Measurements from ENCODE around the gene OTUB1.

The OTUB1 gene

DNA sequence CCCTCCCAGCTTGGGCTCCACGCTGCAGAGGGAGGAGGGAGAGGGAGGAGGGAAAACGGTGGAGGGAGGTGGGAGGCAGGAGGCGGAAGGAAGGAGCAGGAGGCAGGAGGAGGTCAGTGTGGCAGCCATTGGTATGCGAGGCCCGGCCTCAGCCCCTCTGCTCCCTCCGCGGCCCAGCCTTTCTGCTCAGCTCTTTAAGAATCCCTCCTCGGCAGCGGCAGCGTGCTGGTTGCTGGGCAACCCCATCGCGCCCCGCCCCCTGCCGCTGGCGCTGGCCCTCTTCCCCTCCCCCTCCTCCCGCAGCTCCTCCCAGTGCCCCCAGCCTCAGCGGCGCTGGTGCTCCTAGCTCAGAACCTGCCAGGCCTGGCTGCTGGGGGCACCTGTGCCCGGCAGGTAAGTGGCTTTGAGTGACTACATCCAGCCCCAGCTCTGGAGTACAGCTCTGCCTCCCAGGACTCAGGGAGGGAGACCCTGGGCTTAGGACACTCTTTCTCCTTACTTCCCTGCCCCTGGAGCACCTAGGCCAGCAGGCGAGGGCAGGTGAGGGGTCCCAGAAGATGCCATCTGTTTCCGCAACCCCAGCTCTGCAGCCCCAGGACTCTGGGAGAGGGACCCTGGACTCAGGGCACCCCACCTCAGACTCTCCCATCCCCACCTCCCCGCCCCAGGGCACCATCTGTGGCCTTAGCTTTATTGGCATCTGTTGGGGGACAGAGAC lies 42.3 kb downstream of the OTUB1 start:
- DNase-seq (ENCODE audit: low spot score) (no peak), ATAC-seq (ENCODE audit: low read depth) (0 out of 3 replicates have a peak, but pooled peaks have one; percentile 21)
- TF ChIP-seq, protein P1, sequence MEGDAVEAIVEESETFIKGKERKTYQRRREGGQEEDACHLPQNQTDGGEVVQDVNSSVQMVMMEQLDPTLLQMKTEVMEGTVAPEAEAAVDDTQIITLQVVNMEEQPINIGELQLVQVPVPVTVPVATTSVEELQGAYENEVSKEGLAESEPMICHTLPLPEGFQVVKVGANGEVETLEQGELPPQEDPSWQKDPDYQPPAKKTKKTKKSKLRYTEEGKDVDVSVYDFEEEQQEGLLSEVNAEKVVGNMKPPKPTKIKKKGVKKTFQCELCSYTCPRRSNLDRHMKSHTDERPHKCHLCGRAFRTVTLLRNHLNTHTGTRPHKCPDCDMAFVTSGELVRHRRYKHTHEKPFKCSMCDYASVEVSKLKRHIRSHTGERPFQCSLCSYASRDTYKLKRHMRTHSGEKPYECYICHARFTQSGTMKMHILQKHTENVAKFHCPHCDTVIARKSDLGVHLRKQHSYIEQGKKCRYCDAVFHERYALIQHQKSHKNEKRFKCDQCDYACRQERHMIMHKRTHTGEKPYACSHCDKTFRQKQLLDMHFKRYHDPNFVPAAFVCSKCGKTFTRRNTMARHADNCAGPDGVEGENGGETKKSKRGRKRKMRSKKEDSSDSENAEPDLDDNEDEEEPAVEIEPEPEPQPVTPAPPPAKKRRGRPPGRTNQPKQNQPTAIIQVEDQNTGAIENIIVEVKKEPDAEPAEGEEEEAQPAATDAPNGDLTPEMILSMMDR (IDR thresholded peaks at IDR 0.05; ENCODE audit: poor library complexity, severe bottlenecking): no peak
- Histone ChIP-seq H3K4me3 (ENCODE audit: severe bottlenecking) (no peak overlapping the region), H3K27me3 (ENCODE audit: insufficient read depth, poor library complexity, severe bottlenecking) (peaks cover 8% of the 10 kb centered on the region), H3K27ac (ENCODE audit: poor library complexity, severe bottlenecking) (no peak overlapping the region), H3K9me3 (ENCODE audit: severe bottlenecking) (no peaks in the 10 kb centered on the region), H3K36me3 (ENCODE audit: low read depth) (no peaks in the 10 kb centered on the region), H3K4me1 (ENCODE audit: insufficient read depth, poor library complexity, severe bottlenecking) (no peaks in the 10 kb centered on the region)

DNA sequence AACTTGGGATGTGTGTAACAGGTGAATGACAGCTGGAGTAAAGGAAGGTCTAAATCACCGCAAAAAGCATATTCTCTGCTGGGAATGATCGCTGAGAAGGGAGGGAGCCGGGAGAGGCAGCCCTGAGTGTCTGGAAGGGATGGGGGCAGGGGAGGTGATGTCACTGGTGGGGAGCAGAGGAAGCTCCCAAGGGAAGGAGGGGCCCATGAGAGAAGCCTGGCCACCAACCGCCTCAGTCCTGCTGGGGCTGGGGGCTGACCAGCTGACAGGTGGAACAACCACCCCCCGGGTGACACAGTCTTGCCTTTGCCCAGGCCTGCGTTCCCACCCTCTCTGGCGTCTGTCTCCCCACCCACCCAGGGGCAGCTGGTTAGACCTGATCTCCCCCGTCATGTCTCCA lies 43.5 kb downstream of the OTUB1 start:
- DNase-seq (ENCODE audit: low spot score) (no peak), ATAC-seq (ENCODE audit: low read depth) (no peak)
- Histone ChIP-seq H3K27ac (ENCODE audit: poor library complexity, severe bottlenecking) (no peak overlapping the region), H3K9me3 (ENCODE audit: severe bottlenecking) (no peaks in the 10 kb centered on the region), H3K36me3 (ENCODE audit: low read depth) (no peaks in the 10 kb centered on the region), H3K4me1 (ENCODE audit: insufficient read depth, poor library complexity, severe bottlenecking) (no peaks in the 10 kb centered on the region), H3K4me3 (ENCODE audit: severe bottlenecking) (no peak overlapping the region), H3K27me3 (ENCODE audit: insufficient read depth, poor library complexity, severe bottlenecking) (peaks cover 20% of the 10 kb centered on the region)
- TF ChIP-seq, protein P1 (IDR thresholded peaks at IDR 0.05; ENCODE audit: poor library complexity, severe bottlenecking): no peak

DNA sequence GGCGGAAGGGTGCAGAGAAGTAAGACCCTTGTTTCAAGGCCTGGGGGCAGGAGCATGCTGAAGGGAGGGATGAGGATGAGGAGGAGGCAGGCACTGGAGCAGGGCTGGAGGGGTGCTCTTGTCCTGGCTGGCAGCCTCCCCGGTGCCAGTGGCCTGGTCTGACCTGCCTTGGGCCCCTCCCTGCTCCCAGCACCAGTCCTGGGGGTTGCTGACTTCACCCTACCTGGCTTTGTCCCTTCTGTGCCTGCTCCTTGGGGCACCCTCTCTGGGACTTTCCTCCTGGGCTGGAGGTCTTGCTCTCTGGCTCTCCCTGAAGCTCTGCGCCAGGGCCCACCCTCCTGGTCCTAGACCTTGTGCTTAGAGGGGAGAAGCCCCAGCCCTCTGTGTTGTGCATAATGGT lies 44.8 kb downstream of the OTUB1 start:
- no peak for DNase-seq (ENCODE audit: low spot score)
- no peaks in the 10 kb centered on the region for H3K36me3 ChIP-seq (ENCODE audit: low read depth)
- H3K4me1 ChIP-seq (ENCODE audit: insufficient read depth, poor library complexity, severe bottlenecking): no peaks in the 10 kb centered on the region
- no peaks in the 10 kb centered on the region for H3K9me3 ChIP-seq (ENCODE audit: severe bottlenecking)
- TF ChIP-seq, protein P1 (IDR thresholded peaks at IDR 0.05; ENCODE audit: poor library complexity, severe bottlenecking): no peak
- ATAC-seq (ENCODE audit: low read depth): no peak
- no peak overlapping the region for H3K4me3 ChIP-seq (ENCODE audit: severe bottlenecking)
- H3K27me3 ChIP-seq (ENCODE audit: insufficient read depth, poor library complexity, severe bottlenecking): peaks cover 28% of the 10 kb centered on the region
- H3K27ac ChIP-seq (ENCODE audit: poor library complexity, severe bottlenecking): no peak overlapping the region

DNA sequence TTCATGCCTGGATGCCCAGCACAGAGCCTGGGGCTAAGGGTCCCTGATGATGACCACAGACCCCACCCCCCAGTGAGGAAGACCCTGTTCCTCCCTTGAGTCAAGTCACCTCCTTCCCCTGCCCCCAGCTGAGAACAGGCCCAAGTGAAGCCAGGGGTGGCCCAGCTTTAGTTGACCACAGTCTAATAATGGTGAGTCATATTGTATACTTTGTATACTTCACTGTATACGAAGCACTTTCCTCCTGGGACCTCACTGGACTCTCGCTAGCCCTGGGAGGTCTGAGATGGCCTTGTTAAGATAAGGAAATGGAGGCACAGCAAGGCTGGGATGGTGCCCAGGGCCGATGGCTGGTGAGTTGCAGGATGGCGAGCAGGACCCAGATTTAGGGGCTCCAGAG lies 45.8 kb downstream of the OTUB1 start:
- TF ChIP-seq, protein P1 (IDR thresholded peaks at IDR 0.05; ENCODE audit: poor library complexity, severe bottlenecking): no peak
- no peak overlapping the region for H3K4me3 ChIP-seq (ENCODE audit: severe bottlenecking)
- no peaks in the 10 kb centered on the region for H3K4me1 ChIP-seq (ENCODE audit: insufficient read depth, poor library complexity, severe bottlenecking)

DNA sequence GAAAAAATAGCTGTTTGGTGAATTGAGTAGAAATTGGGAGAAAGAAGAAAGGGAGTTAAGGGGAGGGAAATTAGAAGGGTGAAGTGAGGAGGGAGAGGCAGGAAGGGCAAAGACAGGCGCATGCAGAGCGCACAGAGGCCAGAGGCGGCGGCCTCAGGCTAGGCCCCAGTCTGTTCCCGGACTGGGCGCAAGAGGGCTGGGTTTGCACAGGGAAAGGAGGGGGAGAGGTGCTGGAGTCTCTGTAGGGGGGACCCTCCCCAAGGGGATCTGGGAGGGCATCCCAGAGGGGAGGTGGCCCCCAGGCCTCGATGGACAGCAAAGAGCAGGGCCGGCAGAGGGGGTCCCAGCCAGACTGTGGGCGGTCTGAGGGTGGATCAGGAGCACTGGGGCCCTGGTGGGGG lies 48.2 kb downstream of the OTUB1 start:
- ATAC-seq (ENCODE audit: low read depth): no peak
- Histone ChIP-seq H3K27ac (ENCODE audit: poor library complexity, severe bottlenecking) (no peak overlapping the region), H3K27me3 (ENCODE audit: insufficient read depth, poor library complexity, severe bottlenecking) (peaks cover 40% of the 10 kb centered on the region)

More for the DNA sequence above, 45.8 kb downstream of the OTUB1 start:
- Histone ChIP-seq H3K27ac (ENCODE audit: poor library complexity, severe bottlenecking) (no peak overlapping the region), H3K27me3 (ENCODE audit: insufficient read depth, poor library complexity, severe bottlenecking) (peaks cover 38% of the 10 kb centered on the region), H3K36me3 (ENCODE audit: low read depth) (no peaks in the 10 kb centered on the region), H3K9me3 (ENCODE audit: severe bottlenecking) (no peaks in the 10 kb centered on the region)
- ATAC-seq (ENCODE audit: low read depth) (no peak), DNase-seq (ENCODE audit: low spot score) (no peak)

More for the DNA sequence above, 48.2 kb downstream of the OTUB1 start:
- no peaks in the 10 kb centered on the region for H3K4me1 ChIP-seq (ENCODE audit: insufficient read depth, poor library complexity, severe bottlenecking)
- no peaks in the 10 kb centered on the region for H3K9me3 ChIP-seq (ENCODE audit: severe bottlenecking)
- H3K36me3 ChIP-seq (ENCODE audit: low read depth): no peaks in the 10 kb centered on the region
- H3K4me3 ChIP-seq (ENCODE audit: severe bottlenecking): no peak overlapping the region
- TF ChIP-seq, protein P1 (IDR thresholded peaks at IDR 0.05; ENCODE audit: poor library complexity, severe bottlenecking): no peak
- DNase-seq (ENCODE audit: low spot score): no peak
